ENCODE data around the gene TGFBRAP1.

The TGFBRAP1 gene

DNA sequence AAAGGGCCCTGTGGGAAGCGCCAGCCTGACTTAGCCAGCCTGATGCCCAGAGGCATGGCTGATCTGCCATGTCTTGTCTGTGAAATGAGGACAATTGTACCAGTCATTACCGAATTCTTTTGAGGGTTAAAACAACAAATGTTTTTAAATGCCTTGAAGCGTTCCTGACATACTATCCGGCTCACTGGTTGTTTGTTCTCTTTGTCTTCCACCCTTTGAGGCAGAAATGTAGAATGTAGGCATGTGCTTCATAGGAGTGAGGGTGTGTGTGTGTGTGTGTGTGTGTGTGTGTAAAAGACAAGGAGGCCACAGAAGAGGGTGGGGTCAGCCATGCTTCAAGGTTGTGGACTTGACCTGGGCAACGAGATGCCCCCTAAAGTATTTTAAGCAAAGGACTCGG is 35.5 kb downstream of the TGFBRAP1 start:
- TF ChIP-seq, protein P1, sequence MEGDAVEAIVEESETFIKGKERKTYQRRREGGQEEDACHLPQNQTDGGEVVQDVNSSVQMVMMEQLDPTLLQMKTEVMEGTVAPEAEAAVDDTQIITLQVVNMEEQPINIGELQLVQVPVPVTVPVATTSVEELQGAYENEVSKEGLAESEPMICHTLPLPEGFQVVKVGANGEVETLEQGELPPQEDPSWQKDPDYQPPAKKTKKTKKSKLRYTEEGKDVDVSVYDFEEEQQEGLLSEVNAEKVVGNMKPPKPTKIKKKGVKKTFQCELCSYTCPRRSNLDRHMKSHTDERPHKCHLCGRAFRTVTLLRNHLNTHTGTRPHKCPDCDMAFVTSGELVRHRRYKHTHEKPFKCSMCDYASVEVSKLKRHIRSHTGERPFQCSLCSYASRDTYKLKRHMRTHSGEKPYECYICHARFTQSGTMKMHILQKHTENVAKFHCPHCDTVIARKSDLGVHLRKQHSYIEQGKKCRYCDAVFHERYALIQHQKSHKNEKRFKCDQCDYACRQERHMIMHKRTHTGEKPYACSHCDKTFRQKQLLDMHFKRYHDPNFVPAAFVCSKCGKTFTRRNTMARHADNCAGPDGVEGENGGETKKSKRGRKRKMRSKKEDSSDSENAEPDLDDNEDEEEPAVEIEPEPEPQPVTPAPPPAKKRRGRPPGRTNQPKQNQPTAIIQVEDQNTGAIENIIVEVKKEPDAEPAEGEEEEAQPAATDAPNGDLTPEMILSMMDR (IDR thresholded peaks at IDR 0.05; ENCODE audit: insufficient read depth, low read depth, low read length, missing control alignments), result no peak

DNA sequence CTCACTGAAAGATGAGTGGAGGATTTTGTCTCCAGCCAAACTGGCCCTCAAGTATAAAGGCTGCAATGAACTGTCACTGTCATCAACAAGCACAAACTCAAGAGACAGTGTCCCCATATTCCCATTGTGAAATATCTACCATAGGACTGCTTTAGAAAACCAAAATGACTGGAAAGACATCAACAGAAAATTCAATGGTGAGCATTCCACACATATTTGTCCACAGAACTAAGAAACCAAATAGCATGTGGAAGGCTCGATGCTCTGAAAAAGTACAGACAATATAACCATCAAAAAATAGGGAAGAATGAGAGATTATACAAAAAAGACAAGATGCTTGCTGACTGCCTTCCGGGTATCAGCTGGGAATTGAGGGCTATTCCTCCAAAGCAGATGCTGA is 37.6 kb downstream of the TGFBRAP1 start:
- TF ChIP-seq, protein P1 (IDR thresholded peaks at IDR 0.05; ENCODE audit: insufficient read depth, low read depth, low read length, missing control alignments), result no peak
- no peak for DNase-seq (ENCODE audit: low read depth)
- no peak overlapping the region for H3K4me3 ChIP-seq (ENCODE audit: low read length)

More for the DNA sequence above, 35.5 kb downstream of the TGFBRAP1 start:
- peak; percentile 79 for DNase-seq (ENCODE audit: low read depth)
- H3K4me3 ChIP-seq (ENCODE audit: low read length), result no peak overlapping the region

DNA sequence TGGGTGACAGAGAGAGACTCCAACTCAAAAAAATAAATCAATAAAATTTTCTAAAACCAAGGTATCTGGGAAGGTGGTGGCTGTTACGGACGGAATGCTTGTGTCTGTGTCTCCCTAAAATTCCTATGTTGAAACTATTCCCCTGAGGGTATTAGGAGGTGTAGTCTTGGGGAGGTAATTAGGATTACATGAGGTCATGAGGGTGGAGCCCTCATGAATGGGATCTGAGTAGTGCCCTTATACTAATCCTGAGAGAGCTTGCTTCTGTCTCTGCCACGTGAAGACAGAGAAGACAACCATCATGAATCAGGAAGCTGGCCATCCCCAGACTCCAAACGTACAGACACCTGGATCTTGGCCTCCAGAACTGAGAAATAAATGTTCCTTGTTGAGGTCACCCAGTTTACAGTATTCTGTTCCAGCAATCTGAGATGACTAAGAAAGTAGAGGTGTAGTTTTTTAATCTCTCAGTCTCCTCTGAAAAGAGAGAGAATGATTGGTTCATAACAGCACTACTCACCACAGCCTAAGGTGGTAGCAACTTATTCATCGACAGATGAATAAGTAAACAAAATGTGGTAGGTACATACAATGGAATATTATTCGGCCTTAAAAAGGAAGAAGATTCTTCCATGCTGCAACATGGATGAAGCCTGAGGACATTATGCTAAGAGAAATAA is 38.4 kb downstream of the TGFBRAP1 start:
- TF ChIP-seq, protein P1 (IDR thresholded peaks at IDR 0.05; ENCODE audit: insufficient read depth, low read depth, low read length, missing control alignments), result no peak
- DNase-seq (ENCODE audit: low read depth), result peak; percentile 75
- no peak overlapping the region for H3K4me3 ChIP-seq (ENCODE audit: low read length)

DNA sequence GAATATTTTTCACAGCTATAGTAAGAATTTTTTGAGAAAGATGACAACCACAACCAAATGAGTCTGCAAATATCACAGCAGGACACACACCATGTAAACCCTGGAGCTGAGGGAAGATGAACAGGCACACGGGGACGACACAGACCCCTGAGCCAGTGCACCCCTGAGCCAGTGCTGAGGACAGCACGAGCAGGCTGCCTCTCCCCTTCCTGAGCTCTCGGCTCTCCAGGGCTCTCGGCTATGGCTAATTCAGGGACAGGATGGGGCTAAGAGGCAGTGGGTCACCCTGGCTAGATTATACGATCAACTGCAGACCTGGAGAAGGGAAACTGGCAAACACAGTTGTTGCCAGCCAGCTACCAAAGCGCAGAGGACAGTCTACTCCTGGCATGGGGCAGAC is 41.4 kb downstream of the TGFBRAP1 start:
- TF ChIP-seq, protein P1 (IDR thresholded peaks at IDR 0.05; ENCODE audit: insufficient read depth, low read depth, low read length, missing control alignments), result no peak
- no peak overlapping the region for H3K4me3 ChIP-seq (ENCODE audit: low read length)
- DNase-seq (ENCODE audit: low read depth), result no peak

DNA sequence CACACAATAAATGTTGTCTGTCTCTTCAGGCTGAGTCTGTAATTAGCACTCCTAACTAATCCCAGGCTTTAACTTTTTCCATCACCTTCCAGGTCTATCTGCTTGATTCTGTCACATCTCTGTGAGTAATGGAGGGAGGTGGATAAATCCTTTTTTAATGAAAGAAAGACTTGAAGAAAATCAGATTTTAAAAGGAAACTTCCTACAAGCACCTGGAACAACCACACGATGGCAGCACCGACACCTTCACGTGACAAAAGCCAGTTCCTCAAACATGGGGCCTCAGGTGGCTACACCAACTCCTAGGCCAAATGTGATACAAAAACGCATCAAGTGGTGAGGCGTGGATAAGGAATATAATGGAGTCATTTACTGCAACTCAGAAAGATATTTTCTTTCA is 41.8 kb downstream of the TGFBRAP1 start:
- peak; percentile 70 for DNase-seq (ENCODE audit: low read depth)
- TF ChIP-seq, protein P1 (IDR thresholded peaks at IDR 0.05; ENCODE audit: insufficient read depth, low read depth, low read length, missing control alignments), result peak; percentile 67
- no peak overlapping the region for H3K4me3 ChIP-seq (ENCODE audit: low read length)

DNA sequence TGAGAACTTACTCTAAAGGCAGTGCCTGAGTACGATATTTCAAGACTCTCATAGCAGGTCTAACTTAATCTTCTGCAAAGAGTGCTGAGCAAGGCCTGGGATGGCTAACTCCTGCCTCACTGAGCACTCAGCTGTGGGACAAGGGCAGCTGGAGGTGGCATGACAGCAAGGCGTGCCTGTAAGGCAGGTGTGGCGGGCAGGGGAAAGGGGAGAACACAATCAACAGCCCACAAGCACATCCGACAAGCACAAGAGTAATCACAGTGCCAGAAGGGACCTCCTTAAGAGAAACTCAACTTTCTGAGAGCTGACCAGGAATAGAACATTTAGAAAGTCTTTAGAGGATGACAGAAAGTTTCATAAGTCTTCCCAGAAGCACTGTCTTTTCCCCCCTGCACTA is 46.0 kb downstream of the TGFBRAP1 start:
- TF ChIP-seq, protein P1 (IDR thresholded peaks at IDR 0.05; ENCODE audit: insufficient read depth, low read depth, low read length, missing control alignments), result no peak
- H3K4me3 ChIP-seq (ENCODE audit: low read length), result no peak overlapping the region
- DNase-seq (ENCODE audit: low read depth), result no peak

DNA sequence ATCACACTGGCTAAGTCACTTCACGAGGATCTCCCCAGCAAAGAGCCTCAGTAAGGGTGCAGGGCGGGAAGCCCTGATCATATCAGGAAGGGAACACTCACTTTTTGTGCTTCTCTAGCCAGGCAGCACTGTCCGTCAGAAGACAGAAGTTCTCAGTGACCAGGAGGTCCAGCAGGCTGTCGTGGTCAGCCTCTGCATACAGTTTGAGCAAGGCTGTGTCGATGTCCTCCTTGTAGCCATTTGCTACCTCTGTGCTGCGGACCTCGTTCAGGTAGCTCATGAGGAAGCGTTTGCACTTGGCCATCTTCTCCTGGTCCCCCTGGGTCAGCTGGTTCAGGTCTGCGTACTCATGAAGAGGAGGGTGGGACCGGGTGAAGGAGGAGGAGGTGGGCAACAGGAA is 49.3 kb downstream of the TGFBRAP1 start:
- no peak for DNase-seq (ENCODE audit: low read depth)
- TF ChIP-seq, protein P1 (IDR thresholded peaks at IDR 0.05; ENCODE audit: insufficient read depth, low read depth, low read length, missing control alignments), result no peak
- H3K4me3 ChIP-seq (ENCODE audit: low read length), result no peak overlapping the region

Measured in epithelial cell of esophagus (primary cell).